ENCODE data around the gene HSPB3.

GRCh38 chr5:54491326-54491725 is 35.8 kb downstream of the HSPB3 start:
- no peak for TF ChIP-seq POLR2AphosphoS5 (IDR thresholded peaks at IDR 0.05; ENCODE audit: borderline replicate concordance, low read depth, low read length)
- TF ChIP-seq EZH2 (IDR thresholded peaks at IDR 0.05): no peak
- no peak for TF ChIP-seq FOXP2 (optimal IDR thresholded peaks at IDR 0.05; ENCODE audit: control extremely low read depth, extremely low read length, insufficient read depth)
